Activated gamma-delta T cell treated with anti-CD3 and anti-CD28 coated beads, Interleukin-2, amount 50 U/mL, for 16 hours (primary cell): ENCODE data around the gene KISS1R.

Experiments
- DNase-seq: peaks from one replicate; pipeline ENCODE4 v3.0.0-alpha.2; 2020; ENCODE audit warnings: low read depth

Gene KISS1R

DNA sequence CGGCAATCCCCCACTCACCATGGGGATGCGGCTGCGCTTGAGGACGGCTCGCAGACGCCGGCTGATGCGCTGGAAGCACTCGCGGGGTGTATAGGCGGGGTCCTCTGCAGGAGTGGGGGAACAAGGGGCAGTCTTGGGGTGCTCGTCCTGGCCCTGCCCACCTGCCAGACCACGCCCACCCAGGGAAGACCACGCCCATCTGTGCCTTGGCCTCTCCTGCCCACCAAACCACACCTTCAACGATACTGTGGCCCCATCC is 17.2 kb upstream of the KISS1R start:
- no peak for DNase-seq

DNA sequence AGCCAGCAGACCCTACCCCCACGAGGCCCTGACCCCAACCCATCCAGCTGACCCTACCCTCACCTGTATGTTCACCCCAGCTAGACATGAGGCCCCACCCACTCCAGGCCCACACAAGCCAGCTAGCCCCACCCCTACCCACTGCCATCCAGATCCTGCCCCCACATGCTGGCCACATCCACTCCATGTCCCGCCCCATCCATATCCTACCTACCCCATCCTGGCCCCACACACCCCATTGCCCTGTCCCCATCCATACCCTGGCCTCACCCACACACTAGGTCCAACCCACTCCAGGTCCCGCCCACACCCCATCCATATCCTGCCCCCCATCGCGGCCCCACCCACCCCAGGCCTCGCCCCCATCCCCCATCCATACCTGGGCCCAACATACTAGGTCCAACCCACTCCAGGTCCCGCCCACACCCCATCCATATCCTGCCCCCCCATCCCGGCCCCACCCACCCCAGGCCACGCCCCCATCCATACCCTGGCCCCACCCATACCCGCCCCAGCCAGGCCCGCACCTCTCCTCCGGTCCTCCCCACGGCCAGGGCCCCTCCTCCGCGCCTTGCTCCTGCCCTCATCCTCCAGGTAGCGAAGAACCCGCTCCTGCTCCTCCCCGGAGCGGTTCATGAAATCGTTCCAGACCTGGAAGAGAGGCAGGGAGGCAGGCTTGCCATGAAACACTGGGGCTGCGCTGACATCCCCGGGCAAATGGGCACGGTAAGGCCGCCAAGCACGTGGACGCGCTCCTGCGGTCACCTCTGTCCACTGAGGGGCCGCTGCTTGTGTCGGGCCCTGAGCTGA is 16.6 kb upstream of the KISS1R start:
- no peak for DNase-seq

- DNase-seq = no peak
Observed at GRCh38 chr19:901216-902092, 15.7 kb upstream of the KISS1R start.

- DNase-seq = no peak
Observed at GRCh38 chr19:902093-902370, 15.1 kb upstream of the KISS1R start.

DNA sequence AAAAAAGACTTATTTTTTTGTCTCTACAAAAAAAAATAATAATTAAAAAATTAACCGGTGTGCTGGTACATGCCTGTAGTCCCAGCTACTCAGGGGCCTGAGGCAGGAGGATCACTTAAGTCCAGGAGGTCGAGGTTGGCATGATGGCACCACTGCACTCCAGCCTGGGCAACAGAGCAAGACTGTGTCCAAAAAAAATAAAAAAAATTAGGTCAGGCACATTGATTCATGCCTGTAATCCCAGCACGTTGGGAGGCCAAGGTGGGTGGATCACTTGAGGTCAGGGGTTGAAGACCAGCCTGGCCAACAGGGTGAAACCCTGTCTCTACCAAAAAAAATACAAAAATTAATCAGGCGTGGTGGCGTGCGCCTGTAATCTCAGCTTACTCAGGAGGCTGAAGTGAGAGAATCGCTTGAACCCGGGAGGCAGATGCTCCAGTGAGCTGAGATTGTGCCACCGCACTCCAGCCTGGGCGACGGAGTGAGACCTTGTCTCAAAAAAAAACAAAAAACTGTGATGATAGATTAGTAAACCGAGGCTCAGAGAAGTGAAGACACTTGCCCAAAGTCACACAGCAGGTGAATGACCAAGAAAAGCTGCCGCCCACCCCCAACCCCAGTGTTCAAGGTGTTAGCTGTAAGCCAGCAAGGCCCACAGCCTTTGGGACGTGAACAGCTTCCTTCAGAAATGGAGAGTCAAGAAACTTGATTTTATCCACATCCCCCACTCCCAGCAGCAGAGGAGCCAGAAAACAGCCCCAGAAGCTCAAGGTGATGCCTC is 14.5 kb upstream of the KISS1R start:
- no peak for DNase-seq

GRCh38 chr19:903266-903797 is 13.8 kb upstream of the KISS1R start:
- DNase-seq = no peak

GRCh38 chr19:904545-904944 is 12.6 kb upstream of the KISS1R start:
- DNase-seq = no peak

- DNase-seq = no peak
Observed at GRCh38 chr19:906480-906879, 10.7 kb upstream of the KISS1R start.

- no peak for DNase-seq
Observed at GRCh38 chr19:907183-907853, 9.8 kb upstream of the KISS1R start.

GRCh38 chr19:911197-912033 is 5.7 kb upstream of the KISS1R start:
- DNase-seq = no peak

DNA sequence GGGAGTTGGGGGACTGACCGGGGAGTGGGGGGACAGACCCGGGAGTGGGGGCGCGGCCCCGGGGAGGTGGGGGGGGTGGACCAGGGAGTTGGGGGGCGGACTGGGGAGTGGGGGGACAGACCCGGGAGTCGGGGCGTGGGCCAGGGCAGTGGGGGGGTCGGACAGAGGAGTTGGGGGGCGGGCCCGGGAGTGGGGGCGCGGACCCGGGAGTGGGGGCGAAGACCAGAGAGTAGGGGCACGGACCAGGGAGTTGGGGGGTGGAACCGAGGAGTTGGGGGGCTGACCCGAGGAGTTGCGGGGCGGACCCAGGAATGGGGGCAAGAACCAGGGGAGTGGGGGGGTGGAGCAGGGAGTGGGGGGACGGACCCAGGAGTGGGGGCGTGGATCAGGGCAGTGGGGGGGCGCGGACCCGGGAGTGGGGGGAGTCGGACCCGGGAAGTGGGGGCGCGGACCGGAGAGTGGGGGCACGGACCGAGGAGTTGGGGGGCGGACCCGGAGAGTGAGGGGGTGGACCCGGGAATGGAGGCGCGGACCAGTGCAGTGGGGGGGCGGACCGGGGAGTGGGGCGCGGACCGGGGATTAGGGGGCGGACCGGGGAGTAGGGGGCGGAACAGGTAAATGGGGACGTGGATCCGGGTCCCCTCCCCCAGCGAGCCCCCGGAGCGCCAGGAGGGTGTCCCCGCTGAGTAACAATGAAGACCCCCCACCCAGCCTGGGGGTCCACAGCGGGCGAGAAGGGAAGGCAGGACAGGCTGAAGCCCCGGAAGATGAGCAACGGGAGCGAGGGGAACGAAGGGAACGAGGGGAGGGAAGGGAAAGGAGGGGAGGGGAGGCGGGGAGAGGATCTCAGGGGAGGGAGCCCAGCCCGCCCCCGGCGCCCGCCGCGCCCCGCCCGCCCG is 4.7 kb upstream of the KISS1R start:
- no peak for DNase-seq

- peak; percentile 73 for DNase-seq
Observed at GRCh38 chr19:913080-913748, 3.9 kb upstream of the KISS1R start, which contains the start of gene R3HDM4. TSS of gene R3HDM4 (minus strand) at chr19:913219. CDS start at chr19:913157, 62 bp downstream.

DNA sequence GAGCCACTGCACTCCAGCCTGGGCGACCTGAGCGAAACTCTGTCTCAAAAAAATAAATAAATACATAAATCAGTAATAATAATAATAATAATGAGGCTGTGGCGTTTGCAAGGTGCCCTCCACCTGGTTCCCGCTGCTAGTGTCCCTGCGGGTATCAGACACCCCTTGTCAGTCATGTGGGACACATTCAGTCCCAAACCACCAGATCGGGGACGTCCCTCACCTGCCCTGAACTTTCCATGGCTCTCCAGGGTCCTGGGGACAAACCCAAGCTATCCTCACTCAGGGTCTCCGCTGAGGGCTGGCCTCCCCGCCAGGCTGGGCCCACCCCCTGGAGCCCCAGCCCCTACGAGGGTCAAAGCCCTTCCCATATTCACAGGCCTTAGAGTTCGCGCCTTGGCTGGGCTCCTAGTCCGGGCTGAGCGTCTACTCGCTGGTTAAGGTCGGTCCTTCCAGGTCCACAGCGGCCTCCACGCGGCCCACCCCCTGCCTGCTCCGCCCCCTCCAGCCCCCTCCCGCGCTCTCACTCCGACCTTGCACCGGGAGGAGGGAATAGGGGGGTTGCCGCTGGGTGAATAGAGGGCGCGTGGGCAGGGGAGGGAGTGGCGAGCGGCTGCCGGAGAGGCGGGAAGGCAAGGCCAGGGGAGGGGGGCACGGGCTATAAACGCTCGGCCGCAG is 349 bp upstream of the KISS1R start:
- no peak for DNase-seq

- no peak for DNase-seq
Observed at GRCh38 chr19:918152-918437, 962 bp downstream of the KISS1R start.

- DNase-seq = no peak
Observed at GRCh38 chr19:918481-919198, 1.5 kb downstream of the KISS1R start.

- no peak for DNase-seq
Observed at GRCh38 chr19:919199-920050, 2.3 kb downstream of the KISS1R start.

DNA sequence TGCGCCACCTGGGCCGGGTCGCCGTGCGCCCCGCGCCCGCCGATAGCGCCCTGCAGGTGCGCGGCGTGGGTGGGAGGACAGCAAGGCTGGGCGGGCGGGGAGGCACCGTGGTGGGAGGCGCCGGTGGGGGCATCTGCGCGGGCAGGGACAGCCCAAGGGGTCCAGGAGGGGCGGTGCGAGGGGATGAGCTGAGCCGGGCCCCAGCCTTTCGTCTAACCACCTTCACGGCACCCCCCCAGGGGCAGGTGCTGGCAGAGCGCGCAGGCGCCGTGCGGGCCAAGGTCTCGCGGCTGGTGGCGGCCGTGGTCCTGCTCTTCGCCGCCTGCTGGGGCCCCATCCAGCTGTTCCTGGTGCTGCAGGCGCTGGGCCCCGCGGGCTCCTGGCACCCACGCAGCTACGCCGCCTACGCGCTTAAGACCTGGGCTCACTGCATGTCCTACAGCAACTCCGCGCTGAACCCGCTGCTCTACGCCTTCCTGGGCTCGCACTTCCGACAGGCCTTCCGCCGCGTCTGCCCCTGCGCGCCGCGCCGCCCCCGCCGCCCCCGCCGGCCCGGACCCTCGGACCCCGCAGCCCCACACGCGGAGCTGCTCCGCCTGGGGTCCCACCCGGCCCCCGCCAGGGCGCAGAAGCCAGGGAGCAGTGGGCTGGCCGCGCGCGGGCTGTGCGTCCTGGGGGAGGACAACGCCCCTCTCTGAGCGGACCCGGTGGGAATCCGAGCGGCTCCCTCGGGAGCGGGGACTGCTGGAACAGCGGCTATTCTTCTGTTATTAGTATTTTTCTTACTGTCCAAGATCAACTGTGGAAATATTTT is 3.1 kb downstream of the KISS1R start:
- no peak for DNase-seq
